GM23338 (cell line): ENCODE results near the gene MOGAT2. TPM values are rescaled to one million over a fixed set of nuclear protein-coding genes. Genes with fewer than 3 reads are reported as not detected.
A peak's percentile ranks its signal among the peaks of the same experiment; 100 is the strongest.
"Not testable (repeated sequence)": the region's sequence is repeated elsewhere in the genome, so short reads cannot be mapped to it uniquely, and the experiment has no call there.

Experiments used
- ATAC-seq: fragments of 200-7000 bp; cut with Tn5 transposase; 3 replicates; pipeline ENCODE4 v1.9.1; 2020
- DNase-seq: peaks from one replicate; pipeline ENCODE4 v3.0.0-alpha.2; 2015; ENCODE audit warnings: low spot score
- H2AFZ ChIP-seq: fragments of 200-600 bp; sonication (generic); 2 replicates; pipeline ENCODE4 v1.8.0; 2016; ENCODE audit warnings: antibody characterized with exemption, mild to moderate bottlenecking, moderate library complexity
- H3F3A ChIP-seq: fragments of 200-600 bp; sonication (generic); replicated peaks from 2 replicates; pipeline ENCODE4 v1.8.0; 2017; ENCODE audit warnings: antibody characterized with exemption, mixed run types, low read depth
- H3K27ac ChIP-seq: fragments of 200-600 bp; sonication (generic); 2 replicates; pipeline ENCODE4 v1.6.1; 2016; ENCODE audit warnings: low read depth
- H3K27me3 ChIP-seq: fragments of 200-600 bp; sonication (generic); 2 replicates; pipeline ENCODE4 v1.8.0; 2016; ENCODE audit warnings: mild to moderate bottlenecking, mixed run types, moderate library complexity; ENCODE audit not compliant: insufficient read depth
- H3K36me3 ChIP-seq: fragments of 200-600 bp; sonication (generic); 2 replicates; pipeline ENCODE4 v1.8.0; 2016; ENCODE audit warnings: mild to moderate bottlenecking; ENCODE audit not compliant: insufficient read depth
- H3K4me1 ChIP-seq: fragments of 200-600 bp; sonication (generic); 2 replicates; pipeline ENCODE4 v1.8.0; 2016; ENCODE audit warnings: mild to moderate bottlenecking, moderate library complexity; ENCODE audit not compliant: insufficient read depth
- H3K4me2 ChIP-seq: fragments of 200-600 bp; sonication (generic); 2 replicates; pipeline ENCODE4 v1.7.1; 2017; ENCODE audit warnings: mixed run types
- H3K4me3 ChIP-seq: fragments of 200-600 bp; sonication (generic); 2 replicates; pipeline ENCODE4 v1.6.1; 2016; ENCODE audit warnings: mixed run types
- H3K79me2 ChIP-seq: fragments of 200-600 bp; sonication (generic); replicated peaks from 2 replicates; pipeline ENCODE4 v1.8.0; 2017; ENCODE audit warnings: mild to moderate bottlenecking; ENCODE audit not compliant: insufficient read depth
- H3K9me2 ChIP-seq: fragments of 200-600 bp; sonication (generic); 2 replicates; pipeline ENCODE4 v1.8.0; 2017; ENCODE audit not compliant: insufficient read depth
- H4K20me1 ChIP-seq: fragments of 200-600 bp; sonication (generic); replicated peaks from 2 replicates; pipeline ENCODE4 v1.8.0; 2017; ENCODE audit warnings: mild to moderate bottlenecking; ENCODE audit not compliant: insufficient read depth
- H3K27ac Mint-ChIP-seq: 2 replicates; pipeline ENCODE4 v1.8.0; 2020; ENCODE audit warnings: inconsistent platforms, mild to moderate bottlenecking, moderate library complexity, mixed read lengths
- H3K27me3 Mint-ChIP-seq: 3 replicates; pipeline ENCODE4 v1.8.0; 2022; ENCODE audit warnings: low read depth, mild to moderate bottlenecking, moderate library complexity, mixed read lengths, inconsistent platforms; ENCODE audit not compliant: insufficient read depth, poor library complexity
- H3K36me3 Mint-ChIP-seq: 3 replicates; pipeline ENCODE4 v1.8.0; 2021; ENCODE audit warnings: low read depth, mild to moderate bottlenecking, inconsistent platforms, moderate library complexity, mixed read lengths
- H3K4me1 Mint-ChIP-seq: 3 replicates; pipeline ENCODE4 v1.8.0; 2020; ENCODE audit warnings: mild to moderate bottlenecking, inconsistent platforms, mixed read lengths
- H3K4me3 Mint-ChIP-seq: 3 replicates; pipeline ENCODE4 v1.8.0; 2021; ENCODE audit warnings: moderate library complexity, mild to moderate bottlenecking, inconsistent platforms, mixed read lengths
- H3K9me3 Mint-ChIP-seq: 3 replicates; pipeline ENCODE4 v1.8.0; 2020; ENCODE audit warnings: moderate library complexity, mild to moderate bottlenecking, inconsistent platforms, mixed read lengths
- CREB1 ChIP-seq: fragments of 250-450 bp; sonication (Bioruptor Pico); IDR thresholded peaks from 2 replicates; pipeline ENCODE4 v1.5.0; 2020; ENCODE audit warnings: low read depth, mild to moderate bottlenecking, moderate library complexity
- ETS1 ChIP-seq: IDR thresholded peaks from 2 replicates; pipeline ENCODE4 v1.6.1; 2016; ENCODE audit warnings: antibody characterized with exemption
- EZH2phosphoT487 ChIP-seq: fragments of 200-600 bp; sonication (generic); IDR thresholded peaks from one replicate; pipeline ENCODE4 v1.8.1; 2018; ENCODE audit warnings: antibody characterized with exemption; ENCODE audit not compliant: unreplicated experiment
- JUNB ChIP-seq: IDR thresholded peaks from one replicate; pipeline ENCODE4 v1.6.1; 2016; ENCODE audit warnings: antibody characterized with exemption; ENCODE audit not compliant: unreplicated experiment
- NANOG ChIP-seq: IDR thresholded peaks from 2 replicates; pipeline ENCODE4 v1.6.1; 2016; ENCODE audit warnings: antibody characterized with exemption, borderline replicate concordance
- STAT1 ChIP-seq: IDR thresholded peaks from one replicate; pipeline ENCODE4 v1.6.1; 2016; ENCODE audit warnings: antibody characterized with exemption; ENCODE audit not compliant: unreplicated experiment
- ZNF114 ChIP-seq: fragments of 250-450 bp; sonication (Bioruptor Pico); IDR thresholded peaks from 2 replicates; pipeline ENCODE4 v1.5.0; 2020; ENCODE audit warnings: mild to moderate bottlenecking, moderate library complexity
- ZNF331 ChIP-seq: fragments of 250-450 bp; sonication (Bioruptor Pico); IDR thresholded peaks from 2 replicates; pipeline ENCODE4 v1.5.0; 2020; ENCODE audit warnings: low read depth, mild to moderate bottlenecking, moderate library complexity
- polyA plus RNA-seq: library from polyadenylated mRNA; unstranded; fragments of >200 nt; fragmentation: Nextera tagmentation; extraction: Ambion mirVana; gene quantifications from 2 replicates; pipeline ENCODE4 v1.2.1, GENCODE V29; 2016
- total RNA-seq: library from RNA; depleted of rRNA; stranded (reverse); fragments of >200 nt; shearing (Covaris generic); gene quantifications from 2 replicates; pipeline ENCODE4 v1.2.3, GENCODE V29; 2014
- TF ChIP-seq, protein P1 (sequence below): fragments of 250-450 bp; sonication (Bioruptor Pico); IDR thresholded peaks from 2 replicates; pipeline ENCODE4 v1.5.0; 2020; ENCODE audit warnings: mild to moderate bottlenecking, moderate library complexity

MOGAT2 gene
- total and polyA plus RNA-seq, 2 experiments from 2014 or later, result not detected

DNA sequence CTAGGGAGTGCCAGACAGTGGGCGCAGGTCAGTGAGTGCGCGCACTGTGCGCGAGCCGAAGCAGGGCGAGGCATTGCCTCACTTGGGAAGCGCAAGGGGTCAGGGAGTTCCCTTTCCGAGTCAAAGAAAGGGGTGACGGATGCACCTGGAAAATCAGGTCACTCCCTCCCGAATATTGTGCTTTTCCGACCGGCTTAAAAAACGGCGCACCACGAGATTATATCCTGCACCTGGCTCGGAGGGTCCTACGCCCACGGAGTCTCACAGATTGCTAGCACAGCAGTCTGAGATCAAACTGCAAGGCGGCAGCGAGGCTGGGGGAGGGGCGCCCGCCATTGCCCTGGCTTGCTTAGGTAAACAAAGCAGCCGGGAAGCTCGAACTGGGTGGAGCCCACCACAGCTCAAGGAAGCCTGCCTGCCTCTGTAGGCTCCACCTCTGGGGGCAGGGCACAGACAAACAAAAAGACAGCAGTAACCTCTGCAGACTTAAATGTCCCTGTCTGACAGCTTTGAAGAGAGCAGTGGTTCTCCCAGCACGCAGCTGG, 31.2 kb downstream of the MOGAT2 start:
- H3K79me2 ChIP-seq, H3K4me2 ChIP-seq, DNase-seq, H3K27ac ChIP-seq, H3K27me3 Mint-ChIP-seq, H3K27ac Mint-ChIP-seq, H3K36me3 ChIP-seq, H3K9me2 ChIP-seq, ATAC-seq, H4K20me1 ChIP-seq, H3K27me3 ChIP-seq, H3K4me1 ChIP-seq, H3F3A ChIP-seq, H3K4me1 Mint-ChIP-seq: not testable (repeated sequence)
- 0 out of 2 replicates have a peak, but pooled peaks have one; percentile 12 for TF ChIP-seq ZNF114 (CRISPR knock-in tag)
- Mint-ChIP-seq H3K9me3 (peaks cover 21% of the 10 kb centered on the region), H3K36me3 (peaks cover 19% of the 10 kb centered on the region; the same call in 2 of the 3 replicates), H3K4me3 (peak overlapping the region; percentile 52; the same call in 2 of the 3 replicates)
- Histone ChIP-seq H3K4me3 (0 out of 2 replicates have a peak overlapping the region, but pooled peaks have one; percentile 37), H2AFZ (peak overlapping the region; percentile 89; the same call in 1 of the 2 replicates)

DNA sequence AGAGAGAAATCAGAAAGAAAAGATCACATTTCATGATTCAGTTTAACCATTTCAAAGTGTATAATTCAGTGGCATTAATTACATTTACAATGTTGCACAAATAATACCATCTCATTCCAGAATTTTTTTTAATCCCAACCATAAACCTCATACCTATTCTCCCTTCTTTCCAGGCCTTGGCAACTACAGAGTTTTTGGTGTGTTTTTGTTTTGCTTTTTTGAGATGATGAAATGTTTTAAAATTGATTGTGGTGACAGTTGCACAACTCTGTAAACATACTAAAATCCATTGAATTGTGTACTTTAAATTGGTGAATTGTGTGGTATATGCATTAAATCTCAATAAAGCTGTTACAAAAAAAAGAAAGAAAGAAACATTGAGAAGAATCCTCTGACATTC, 37.3 kb downstream of the MOGAT2 start:
- H4K20me1 ChIP-seq, H3K27me3 ChIP-seq, H3K27ac Mint-ChIP-seq, ATAC-seq, H3K79me2 ChIP-seq, H3K4me1 Mint-ChIP-seq, H3K9me3 Mint-ChIP-seq, H3K36me3 Mint-ChIP-seq, H3K36me3 ChIP-seq, H3K27ac ChIP-seq, H2AFZ ChIP-seq, H3K4me1 ChIP-seq, H3K4me2 ChIP-seq, DNase-seq, H3K4me3 ChIP-seq, H3K4me3 Mint-ChIP-seq, H3K27me3 Mint-ChIP-seq, H3F3A ChIP-seq, H3K9me2 ChIP-seq: not testable (repeated sequence)

GRCh38 chr11:75757651-75758050, 40.0 kb downstream of the MOGAT2 start:
- H3K79me2 ChIP-seq, result no peaks in the 10 kb centered on the region

More at GRCh38 chr11:75757651-75758050, 40.0 kb downstream of the MOGAT2 start:
- Mint-ChIP-seq H3K9me3 (peaks cover 3% of the 10 kb centered on the region; the same call in 1 of the 3 replicates), H3K4me3 (no peak overlapping the region), H3K4me1 (peaks cover under 1% of the 10 kb centered on the region; the same call in 2 of the 3 replicates), H3K36me3 (0 out of 3 replicates have a peak, but pooled peaks cover 2% of the 10 kb centered on the region), H3K27ac (no peak overlapping the region), H3K27me3 (peaks cover 2% of the 10 kb centered on the region)
- no peaks in the 10 kb centered on the region for H3K9me2 ChIP-seq
- DNase-seq, result no peak
- H3F3A ChIP-seq, result no peaks in the 10 kb centered on the region
- H3K27me3 ChIP-seq, result no peaks in the 10 kb centered on the region
- H3K4me1 ChIP-seq, result no peaks in the 10 kb centered on the region
- ATAC-seq, result no peak
- no peak overlapping the region for H3K27ac ChIP-seq
- no peaks in the 10 kb centered on the region for H4K20me1 ChIP-seq
- no peak overlapping the region for H2AFZ ChIP-seq
- no peak overlapping the region for H3K4me3 ChIP-seq
- no peaks in the 10 kb centered on the region for H3K36me3 ChIP-seq
- TF ChIP-seq NANOG (no peak), CREB1 (CRISPR knock-in tag) (no peak), STAT1 (no peak), EZH2phosphoT487 (no peak), JUNB (no peak), ZNF114 (CRISPR knock-in tag) (no peak), ETS1 (no peak), ZNF331 (CRISPR knock-in tag) (no peak)
- TF ChIP-seq, protein P1, sequence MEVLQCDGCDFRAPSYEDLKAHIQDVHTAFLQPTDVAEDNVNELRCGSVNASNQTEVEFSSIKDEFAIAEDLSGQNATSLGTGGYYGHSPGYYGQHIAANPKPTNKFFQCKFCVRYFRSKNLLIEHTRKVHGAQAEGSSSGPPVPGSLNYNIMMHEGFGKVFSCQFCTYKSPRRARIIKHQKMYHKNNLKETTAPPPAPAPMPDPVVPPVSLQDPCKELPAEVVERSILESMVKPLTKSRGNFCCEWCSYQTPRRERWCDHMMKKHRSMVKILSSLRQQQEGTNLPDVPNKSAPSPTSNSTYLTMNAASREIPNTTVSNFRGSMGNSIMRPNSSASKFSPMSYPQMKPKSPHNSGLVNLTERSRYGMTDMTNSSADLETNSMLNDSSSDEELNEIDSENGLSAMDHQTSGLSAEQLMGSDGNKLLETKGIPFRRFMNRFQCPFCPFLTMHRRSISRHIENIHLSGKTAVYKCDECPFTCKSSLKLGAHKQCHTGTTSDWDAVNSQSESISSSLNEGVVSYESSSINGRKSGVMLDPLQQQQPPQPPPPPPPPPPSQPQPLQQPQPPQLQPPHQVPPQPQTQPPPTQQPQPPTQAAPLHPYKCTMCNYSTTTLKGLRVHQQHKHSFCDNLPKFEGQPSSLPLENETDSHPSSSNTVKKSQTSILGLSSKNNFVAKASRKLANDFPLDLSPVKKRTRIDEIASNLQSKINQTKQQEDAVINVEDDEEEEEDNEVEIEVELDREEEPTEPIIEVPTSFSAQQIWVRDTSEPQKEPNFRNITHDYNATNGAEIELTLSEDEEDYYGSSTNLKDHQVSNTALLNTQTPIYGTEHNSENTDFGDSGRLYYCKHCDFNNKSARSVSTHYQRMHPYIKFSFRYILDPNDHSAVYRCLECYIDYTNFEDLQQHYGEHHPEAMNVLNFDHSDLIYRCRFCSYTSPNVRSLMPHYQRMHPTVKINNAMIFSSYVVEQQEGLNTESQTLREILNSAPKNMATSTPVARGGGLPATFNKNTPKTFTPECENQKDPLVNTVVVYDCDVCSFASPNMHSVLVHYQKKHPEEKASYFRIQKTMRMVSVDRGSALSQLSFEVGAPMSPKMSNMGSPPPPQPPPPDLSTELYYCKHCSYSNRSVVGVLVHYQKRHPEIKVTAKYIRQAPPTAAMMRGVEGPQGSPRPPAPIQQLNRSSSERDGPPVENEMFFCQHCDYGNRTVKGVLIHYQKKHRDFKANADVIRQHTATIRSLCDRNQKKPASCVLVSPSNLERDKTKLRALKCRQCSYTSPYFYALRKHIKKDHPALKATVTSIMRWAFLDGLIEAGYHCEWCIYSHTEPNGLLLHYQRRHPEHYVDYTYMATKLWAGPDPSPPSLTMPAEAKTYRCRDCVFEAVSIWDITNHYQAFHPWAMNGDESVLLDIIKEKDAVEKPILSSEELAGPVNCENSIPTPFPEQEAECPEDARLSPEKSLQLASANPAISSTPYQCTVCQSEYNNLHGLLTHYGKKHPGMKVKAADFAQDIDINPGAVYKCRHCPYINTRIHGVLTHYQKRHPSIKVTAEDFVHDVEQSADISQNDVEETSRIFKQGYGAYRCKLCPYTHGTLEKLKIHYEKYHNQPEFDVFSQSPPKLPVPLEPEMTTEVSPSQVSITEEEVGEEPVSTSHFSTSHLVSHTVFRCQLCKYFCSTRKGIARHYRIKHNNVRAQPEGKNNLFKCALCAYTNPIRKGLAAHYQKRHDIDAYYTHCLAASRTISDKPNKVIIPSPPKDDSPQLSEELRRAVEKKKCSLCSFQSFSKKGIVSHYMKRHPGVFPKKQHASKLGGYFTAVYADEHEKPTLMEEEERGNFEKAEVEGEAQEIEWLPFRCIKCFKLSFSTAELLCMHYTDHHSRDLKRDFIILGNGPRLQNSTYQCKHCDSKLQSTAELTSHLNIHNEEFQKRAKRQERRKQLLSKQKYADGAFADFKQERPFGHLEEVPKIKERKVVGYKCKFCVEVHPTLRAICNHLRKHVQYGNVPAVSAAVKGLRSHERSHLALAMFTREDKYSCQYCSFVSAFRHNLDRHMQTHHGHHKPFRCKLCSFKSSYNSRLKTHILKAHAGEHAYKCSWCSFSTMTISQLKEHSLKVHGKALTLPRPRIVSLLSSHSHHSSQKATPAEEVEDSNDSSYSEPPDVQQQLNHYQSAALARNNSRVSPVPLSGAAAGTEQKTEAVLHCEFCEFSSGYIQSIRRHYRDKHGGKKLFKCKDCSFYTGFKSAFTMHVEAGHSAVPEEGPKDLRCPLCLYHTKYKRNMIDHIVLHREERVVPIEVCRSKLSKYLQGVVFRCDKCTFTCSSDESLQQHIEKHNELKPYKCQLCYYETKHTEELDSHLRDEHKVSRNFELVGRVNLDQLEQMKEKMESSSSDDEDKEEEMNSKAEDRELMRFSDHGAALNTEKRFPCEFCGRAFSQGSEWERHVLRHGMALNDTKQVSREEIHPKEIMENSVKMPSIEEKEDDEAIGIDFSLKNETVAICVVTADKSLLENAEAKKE, result no peak
- H3K4me2 ChIP-seq, result no peak overlapping the region
